DMS 273 (cell line): ENCODE results near the gene TMEM72.

Source experiments
- DNase-seq: peaks from one replicate; lab custom pipeline; 2025; ENCODE audit not compliant: unreplicated experiment; lab: John Stamatoyannopoulos, UW

The TMEM72 gene

GRCh38 chr10:44965651-44966097, 54.5 kb downstream of the TMEM72 start:
- no peak for DNase-seq

GRCh38 chr10:44966129-44966815, 55.1 kb downstream of the TMEM72 start:
- no peak for DNase-seq

GRCh38 chr10:44966816-44967509, 55.8 kb downstream of the TMEM72 start:
- DNase-seq = no peak

GRCh38 chr10:44967616-44968015, 56.5 kb downstream of the TMEM72 start:
- no peak for DNase-seq

- no peak for DNase-seq
Observed at GRCh38 chr10:44968091-44968490, 57.0 kb downstream of the TMEM72 start.

GRCh38 chr10:44968500-44969400, 57.6 kb downstream of the TMEM72 start:
- no peak for DNase-seq

- no peak for DNase-seq
Observed at GRCh38 chr10:44969854-44970253, 58.7 kb downstream of the TMEM72 start.

GRCh38 chr10:44970812-44971395, 59.8 kb downstream of the TMEM72 start:
- no peak for DNase-seq

- no peak for DNase-seq
Observed at GRCh38 chr10:44971434-44971833, 60.3 kb downstream of the TMEM72 start.

GRCh38 chr10:44971935-44972757, 61.0 kb downstream of the TMEM72 start:
- DNase-seq = no peak

- no peak for DNase-seq
Observed at GRCh38 chr10:44972874-44973306, 61.8 kb downstream of the TMEM72 start.

GRCh38 chr10:44973323-44974081, 62.4 kb downstream of the TMEM72 start:
- no peak for DNase-seq

- DNase-seq = no peak
Observed at GRCh38 chr10:44974082-44974627, 63.0 kb downstream of the TMEM72 start.

GRCh38 chr10:44974628-44975430, 63.7 kb downstream of the TMEM72 start:
- DNase-seq = peak; percentile 77

GRCh38 chr10:44975431-44976331, 64.5 kb downstream of the TMEM72 start:
- peak; percentile 81 for DNase-seq

GRCh38 chr10:44976352-44977198, 65.4 kb downstream of the TMEM72 start:
- no peak for DNase-seq
